NCI-H446 (cell line): ENCODE results near the gene GLT8D2.
"Not testable (repeated sequence)": the region's sequence is repeated elsewhere in the genome, so short reads cannot be mapped to it uniquely, and the experiment has no call there.

Source experiments
- DNase-seq, 2 experiments: peaks; one replicate each; lab custom pipeline; 2025; lab: John Stamatoyannopoulos, UW

GLT8D2 gene

DNA sequence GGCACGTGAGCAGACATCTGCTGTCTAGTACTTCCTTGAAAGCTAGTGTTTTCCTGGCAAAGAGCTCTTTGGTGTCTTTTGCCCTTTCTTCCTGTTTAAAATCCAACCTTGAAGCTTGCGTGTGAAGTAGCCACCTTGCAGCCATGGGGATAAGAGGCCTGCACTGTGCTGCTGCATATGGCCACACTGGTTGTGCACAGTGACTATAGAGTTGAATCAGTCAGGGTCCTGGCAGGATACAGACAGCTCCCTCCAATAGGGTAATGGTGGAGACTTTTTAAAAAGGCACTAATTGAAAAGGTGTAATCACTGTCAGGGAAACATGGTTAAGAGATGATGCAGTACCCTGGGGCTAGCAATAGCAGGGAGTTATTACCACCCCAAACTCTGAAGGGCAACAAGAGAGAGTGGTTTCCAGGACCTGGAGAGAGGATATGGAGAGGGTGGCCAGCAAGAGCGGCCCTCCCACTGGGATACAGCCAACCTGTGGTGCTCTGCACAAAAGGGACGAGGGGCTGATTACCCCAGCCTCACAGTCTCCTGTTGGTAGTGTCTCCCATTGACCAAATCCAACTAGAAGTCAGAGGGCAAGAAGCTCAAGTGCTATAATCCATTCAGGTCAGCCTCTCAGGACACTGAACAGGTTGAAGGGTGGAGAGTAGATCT lies 4.8 kb upstream of the GLT8D2 start:
- no peak for DNase-seq

DNA sequence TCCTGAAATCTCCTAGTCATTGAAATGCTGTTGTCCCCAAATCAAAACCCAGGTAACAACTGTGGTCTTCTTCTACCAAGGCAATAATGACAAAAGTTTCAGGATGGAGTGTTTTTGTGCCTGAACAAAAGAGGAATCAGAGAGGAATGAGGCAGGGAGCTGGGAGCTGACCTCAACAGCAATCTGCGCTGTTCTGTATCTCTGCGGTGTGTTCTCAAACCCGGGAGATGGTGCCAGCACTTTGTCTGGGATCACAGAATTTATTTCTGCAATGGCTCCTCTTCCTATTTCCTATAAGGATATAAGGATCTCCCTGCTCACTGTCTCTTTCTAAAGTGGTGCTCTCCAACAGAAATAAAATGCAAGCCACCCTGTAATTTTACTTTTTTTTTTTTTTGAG lies 449 bp upstream of the GLT8D2 start:
- DNase-seq = no peak

DNA sequence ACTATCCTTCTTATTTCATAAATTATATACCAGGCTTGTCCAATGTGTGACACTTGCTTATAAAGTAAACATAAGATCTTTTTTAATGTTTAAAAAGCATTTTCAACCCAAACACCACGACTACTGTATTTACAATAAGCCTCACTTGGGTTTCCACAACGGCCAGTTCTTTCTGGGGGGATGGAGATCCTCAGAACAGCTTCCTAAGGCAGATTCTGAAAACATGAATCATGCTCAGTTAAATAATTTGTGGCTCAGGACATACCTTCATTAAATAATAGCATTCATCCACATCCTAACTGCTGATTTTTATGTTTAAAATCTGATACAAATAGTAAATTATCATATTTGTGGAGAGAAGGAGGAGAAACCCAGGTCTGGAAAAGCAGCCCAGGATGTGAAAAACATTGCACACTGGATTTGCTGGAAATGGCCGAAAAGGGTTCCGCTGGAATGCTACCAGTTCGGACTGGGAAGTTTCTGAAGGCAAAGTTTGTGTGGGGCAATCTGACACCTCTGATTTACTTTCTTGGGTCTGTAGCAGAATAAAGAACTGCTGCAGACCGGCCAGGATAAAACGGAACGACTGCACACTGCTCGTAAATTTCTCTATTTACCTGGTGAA lies 597 bp downstream of the GLT8D2 start:
- DNase-seq = no peak

DNA sequence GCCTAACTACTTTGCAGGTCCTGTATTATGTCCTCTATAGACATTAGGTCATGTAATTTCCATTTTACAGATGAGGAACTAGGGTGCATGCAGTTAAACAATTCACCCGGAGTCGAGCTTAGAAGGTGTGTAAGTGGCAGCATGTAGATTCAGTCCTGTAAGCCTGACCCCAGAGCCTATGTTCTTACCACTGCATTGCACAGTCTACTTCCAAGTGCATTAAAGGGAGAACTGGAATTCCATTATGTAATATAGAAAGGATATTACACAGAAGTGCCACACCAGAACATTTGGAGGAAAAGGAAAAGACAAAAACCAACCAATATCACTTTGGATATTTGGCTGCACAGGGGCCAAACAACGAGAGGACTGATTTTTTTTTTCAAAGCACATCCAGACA lies 1.2 kb downstream of the GLT8D2 start:
- no peak for DNase-seq

DNA sequence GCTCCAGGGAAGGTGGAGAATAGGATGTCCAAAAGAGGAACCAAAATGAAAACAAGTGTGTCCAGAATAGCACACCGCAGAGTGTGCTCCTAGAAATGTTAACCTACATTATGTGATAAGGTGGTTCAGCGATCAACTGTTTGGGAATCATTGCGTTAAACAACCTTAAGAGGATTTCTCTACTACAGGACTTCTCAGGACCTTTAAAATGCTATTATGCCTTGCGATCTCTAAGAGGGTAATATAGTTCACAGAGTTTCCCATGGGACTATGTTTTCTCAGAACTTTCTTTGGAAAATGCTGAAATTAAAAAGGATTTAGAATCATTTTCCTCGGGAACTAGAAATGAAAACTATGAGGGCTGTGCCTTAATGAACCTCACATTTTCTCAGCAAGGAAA lies 1.8 kb downstream of the GLT8D2 start:
- no peak for DNase-seq

DNA sequence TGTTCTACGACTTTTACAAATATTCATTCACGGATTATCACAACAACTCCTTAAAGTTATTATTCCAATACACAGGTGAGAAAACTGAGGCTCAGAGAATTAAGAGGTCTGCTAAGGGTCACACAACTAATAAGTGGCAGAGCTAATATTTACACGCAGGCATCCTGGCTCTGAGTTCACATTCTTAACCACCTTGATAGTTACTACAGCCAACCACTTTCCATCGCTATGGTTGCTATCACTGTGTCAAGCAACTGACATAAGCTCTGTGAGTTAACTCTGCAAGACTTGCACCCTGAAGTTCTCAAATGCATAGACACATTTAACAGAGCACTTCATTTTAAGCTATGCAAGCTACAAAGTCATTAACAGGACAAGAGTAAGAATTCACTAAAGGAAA lies 3.7 kb downstream of the GLT8D2 start:
- DNase-seq = no peak

DNA sequence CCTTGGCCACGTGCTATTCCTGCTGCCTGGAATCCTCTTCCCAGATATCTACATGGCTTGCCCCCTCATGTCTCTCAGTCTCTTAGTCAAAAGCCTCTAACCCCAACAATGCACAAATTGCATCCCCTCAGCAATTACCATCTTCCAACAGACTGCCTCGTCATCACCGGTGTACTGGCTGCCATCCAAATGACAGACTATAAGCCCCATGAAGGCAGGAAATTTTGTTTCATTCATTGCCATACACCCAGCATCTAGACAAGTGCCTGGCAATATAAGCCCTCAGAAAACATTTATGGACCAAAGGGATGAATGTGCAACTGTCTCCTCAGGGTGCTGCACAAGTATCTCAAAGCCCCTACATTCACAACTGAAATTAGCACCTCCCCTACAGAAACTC lies 5.8 kb downstream of the GLT8D2 start:
- DNase-seq = no peak

DNA sequence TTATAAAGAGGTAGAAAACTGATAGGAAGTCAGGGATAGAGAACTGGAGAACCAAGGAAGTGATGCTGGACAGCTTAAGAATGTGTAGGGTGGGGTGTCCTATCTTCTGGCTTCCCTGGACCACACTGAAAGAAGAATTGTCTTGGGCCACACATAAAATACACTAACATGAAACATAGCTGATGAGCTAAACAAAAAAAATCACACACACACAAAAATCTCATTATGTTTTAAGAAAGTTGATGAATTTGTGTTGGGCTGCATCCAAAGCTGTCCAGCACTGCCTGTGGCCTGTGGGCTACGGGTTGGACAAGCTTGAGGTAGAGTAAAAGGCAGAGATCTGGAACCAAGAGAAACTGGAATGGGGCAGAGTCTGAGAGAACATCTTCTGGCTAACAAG lies 7.4 kb downstream of the GLT8D2 start:
- no peak for DNase-seq

DNA sequence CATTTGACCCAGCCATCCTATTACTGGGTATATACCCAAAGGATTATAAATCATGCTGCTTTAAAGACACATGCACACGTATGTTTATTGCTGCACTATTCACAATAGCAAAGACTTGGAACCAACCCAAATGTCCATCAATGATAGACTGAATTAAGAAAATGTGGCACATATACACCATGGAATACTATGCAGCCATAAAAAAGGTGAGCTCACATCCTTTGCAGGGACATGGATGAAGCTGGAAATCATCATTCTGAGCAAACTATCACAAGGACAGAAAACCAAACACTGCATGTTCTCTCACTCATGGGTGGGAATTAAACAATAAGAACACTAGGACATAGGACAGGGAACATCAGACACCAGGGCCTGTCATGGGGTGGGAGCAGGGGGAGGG lies 10.2 kb downstream of the GLT8D2 start:
- DNase-seq = not testable (repeated sequence)

DNA sequence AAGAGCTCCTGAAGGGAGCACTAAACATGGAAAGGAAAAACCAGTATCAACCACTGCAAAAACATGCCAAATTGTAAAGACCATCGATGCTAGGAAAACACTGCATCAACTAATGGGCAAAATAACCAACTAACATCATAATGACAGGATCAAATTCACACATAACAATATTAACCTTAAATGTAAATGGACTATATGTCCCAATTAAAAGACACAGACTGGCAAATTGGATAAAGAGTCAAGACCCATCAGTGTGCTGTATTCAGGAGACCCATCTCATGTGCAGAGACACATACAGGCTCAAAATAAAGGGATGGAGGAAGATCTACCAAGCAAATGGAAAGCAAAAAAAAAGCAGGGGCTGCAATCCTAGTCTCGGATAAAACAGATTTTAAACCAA lies 13.8 kb downstream of the GLT8D2 start:
- not testable (repeated sequence) for DNase-seq

DNA sequence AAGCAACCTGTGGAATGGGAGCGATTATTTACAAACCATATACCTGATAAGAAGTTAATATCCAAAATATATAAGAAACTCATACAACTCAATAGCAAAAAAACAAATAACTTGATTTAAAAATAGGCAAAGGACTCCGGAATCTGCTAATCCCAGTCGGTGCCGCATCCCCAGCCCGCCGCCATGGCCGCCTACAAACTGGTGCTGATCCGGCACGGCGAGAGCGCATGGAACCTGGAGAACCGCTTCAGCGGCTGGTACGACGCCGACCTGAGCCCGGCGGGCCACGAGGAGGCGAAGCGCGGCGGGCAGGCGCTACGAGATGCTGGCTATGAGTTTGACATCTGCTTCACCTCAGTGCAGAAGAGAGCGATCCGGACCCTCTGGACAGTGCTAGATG lies 19.4 kb downstream of the GLT8D2 start:
- DNase-seq = not testable (repeated sequence)

DNA sequence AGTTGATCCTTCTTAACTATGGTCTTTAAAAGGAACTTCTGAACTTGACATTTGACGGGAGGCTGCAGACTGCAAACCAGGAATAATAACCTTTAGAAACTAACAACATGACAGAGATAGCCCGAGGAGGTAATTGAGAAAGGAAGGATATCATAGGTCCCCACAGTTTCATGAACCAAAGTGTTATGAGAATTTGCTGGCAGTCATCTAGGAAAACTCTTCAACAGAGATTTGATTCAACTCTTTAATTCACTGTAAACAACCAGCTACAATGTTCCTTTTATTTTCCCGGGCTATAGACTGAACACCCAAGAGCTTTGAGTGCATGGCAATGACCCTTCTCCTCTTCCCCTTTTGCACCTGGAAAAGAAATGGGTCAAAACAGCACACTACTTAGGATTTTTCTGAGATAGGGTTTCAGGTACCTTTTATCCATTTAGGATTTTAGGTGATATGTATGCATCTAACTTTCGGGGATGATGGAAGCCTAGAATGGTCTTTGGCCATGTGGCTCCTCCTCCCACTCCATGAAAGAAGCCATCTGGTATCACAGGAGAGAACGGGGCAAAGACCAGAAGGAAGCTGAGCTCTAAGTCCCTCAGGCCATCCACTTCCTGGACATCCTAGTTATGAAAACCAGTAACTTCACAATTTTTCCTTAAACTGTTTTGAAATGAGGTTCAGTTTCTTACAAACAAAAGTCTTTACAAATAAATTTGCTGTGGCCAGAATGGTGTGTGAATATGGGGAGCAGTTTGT lies 23.0 kb downstream of the GLT8D2 start:
- DNase-seq = no peak

DNA sequence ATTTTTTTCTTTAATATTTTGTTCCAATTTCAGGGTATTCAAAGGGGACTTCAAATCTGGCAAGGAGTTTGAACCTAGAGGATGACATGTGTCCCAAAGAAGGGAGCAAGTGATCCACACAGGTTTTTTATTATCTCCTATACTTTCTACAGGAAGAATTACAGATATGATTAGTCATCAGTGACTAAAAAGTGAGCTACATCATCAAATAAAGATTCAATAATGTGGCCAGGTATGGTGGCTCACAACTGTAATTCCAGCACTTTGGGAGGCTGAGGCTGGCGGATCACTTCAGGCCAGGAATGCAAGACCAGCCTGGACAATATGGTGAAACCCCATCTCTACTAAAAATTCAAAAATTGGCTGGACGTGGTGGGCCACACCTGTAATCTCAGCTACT lies 24.2 kb downstream of the GLT8D2 start:
- no peak for DNase-seq

DNA sequence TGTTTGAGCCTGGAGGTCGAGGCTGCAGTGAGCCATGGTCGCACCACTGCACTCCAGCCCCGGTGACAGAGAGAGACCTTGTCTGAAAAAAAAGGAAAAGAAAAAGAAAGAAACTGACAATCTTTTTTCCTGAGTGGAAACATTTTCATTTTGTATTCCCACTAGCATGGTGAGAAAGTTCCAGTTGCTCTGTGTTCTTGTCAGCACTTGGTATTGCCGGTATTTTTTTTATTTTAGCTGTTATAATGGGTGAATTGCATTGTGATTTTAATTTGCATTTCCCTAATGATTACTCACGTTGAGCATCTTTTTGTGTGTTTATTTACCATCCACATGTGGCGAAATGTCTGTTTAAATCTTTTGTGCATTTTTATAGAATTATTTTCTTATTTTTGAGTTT lies 25.6 kb downstream of the GLT8D2 start:
- no peak for DNase-seq

DNA sequence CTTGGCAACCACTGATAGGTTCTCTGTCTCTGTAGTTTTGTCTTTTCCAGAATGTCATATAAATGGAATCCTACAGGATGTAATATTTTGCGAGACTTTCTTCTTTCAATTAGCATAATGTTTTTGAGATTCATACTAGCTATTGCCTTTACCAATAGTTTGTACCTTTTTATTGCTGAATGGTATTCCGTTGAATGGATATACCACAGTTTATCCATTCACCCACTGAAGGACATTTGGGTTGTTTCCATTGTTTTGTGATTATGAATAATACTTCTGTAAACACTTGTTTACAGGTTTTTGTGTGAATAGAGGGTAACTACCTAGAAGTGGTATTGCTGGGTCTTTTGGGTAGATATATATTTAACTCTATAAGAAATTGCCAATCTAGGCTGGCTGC lies 26.3 kb downstream of the GLT8D2 start:
- DNase-seq = no peak

DNA sequence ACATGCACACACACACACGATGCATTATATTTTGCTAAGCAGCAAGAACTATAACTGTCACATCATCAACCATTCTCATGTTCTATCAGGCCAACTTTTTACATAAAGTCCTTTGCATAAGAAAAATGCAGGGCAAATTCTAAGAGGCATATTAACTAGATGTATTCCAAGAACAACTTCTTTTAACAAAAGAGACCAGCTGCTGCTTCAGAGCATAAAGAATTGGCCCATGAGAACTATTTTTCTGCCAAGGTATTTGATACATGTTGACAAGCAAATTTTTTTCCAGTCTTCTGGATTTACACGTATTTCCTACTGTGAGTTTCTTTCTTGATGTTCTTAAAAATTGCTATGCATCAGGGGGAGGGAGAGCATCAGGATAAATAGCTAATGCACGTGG lies 27.2 kb downstream of the GLT8D2 start:
- DNase-seq = peak in 1 of 2 experiments; percentile 61

DNA sequence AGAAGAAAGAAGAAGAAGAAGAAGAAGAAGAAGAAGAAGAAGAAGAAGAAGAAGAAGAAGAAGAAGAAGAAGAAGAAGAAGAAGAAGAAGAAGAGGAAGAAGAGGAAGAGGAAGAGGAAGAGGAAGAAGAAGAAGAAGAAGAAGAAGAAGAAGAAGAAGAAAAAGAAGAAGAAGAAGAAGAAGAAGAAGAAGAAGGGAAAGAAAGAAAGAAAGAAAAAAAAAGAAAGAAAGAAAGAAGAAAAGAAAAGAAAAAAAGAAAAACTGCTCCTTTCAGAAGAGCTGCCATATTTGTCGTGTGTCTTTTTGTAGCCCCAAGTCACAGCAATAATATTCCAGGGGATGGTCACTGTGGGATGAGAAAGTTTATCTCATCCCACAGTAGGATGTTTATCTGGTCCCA lies 28.1 kb downstream of the GLT8D2 start:
- DNase-seq = not testable (repeated sequence)

DNA sequence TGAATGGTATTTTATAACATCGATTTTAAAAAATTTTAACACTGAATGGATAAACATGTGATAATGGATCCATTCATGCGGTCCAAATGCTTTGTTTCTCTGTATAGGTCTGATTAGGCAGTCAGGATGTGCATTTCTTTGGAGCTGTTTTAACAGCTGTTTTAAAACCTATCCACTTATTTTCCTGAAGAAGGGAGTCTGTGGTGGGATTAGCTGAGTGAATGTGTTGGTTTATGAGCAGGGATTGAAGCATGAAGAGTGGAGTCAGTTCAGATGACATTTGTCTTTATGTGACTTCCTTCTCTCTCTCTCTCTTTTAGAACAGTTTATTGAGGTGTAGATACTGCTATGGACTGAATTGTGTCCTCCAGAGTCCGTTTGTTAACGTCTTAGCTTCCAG lies 37.7 kb downstream of the GLT8D2 start:
- no peak for DNase-seq

DNA sequence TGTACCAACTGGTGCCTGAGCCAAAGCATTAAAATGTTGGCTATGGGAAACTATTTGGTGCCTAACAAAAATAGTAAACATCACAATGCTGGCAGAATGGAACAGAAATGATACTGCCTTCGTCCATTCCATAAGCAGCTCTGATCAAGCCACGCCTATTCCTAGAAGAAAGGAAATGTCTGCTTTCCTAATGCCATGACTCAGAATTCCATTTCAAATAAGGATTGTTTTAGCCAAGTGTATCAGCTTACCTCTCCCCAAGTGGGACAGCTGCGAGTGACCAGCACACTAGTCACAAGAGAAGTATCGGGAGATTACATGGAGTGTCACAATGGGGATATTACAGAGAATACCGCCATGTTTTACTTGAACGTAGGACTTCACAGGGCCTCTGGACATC lies 38.7 kb downstream of the GLT8D2 start:
- DNase-seq = no peak

DNA sequence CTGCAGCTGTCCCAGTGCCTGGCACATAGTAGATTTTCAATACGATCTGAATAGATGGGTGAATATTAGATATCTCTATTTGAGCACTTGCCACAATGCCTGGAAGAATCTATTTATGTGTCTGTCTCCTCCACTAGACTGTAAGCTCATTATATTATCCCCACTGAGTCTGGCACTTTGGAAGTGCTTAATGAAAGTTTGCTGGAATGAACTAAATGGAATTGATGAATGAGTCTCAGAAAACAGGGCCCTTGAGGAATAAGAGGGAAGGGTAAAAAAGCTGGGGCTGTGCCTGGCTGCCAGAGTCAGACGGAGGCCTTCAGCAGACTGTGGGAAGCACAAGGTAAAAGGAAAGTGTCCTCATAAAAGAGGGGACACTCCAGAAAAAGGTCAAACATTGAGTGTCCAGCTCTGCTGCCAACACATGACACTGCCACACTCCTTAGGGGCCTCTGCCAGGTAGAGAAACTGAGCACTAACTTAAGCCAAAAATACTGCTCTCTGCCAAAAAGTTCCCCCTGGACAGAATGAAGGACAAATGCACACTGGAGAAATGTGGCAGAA lies 39.3 kb downstream of the GLT8D2 start:
- DNase-seq = no peak

DNA sequence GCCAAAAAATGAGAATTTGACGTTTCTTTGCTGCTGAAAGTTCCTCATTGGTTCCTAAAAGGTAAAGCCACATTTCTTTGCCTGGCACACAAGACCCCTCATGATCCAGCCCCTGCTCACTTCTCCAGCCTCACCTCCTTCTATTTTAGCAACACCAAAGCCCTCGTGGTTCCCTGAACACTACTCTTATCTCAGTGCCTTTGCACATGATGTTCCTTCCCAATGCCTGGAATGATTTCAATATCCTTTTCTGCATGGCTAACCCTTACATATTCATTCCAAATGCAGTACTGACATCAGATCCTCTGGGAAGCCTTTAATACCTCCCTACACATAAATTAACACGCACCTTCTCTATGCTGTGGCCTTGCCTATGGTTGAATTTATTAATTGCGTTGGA lies 39.9 kb downstream of the GLT8D2 start:
- DNase-seq = no peak

DNA sequence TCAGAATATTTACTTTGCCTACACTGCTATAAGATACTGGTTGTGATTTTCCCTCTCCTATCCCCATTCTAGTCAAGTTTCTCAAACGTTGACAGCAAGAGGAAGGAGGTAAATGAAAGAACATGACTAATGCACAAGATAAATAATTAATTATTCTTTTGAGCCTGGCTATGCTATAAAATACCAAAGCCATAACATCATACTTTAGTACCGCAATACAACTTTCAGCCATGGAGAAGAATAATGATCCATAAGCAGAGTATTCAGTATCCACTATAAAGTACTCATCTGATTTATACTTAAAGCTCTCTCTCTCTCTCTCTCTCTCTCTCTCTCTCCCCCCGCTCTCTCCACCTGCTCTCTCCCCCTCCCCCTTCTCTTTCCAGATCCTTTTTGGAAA lies 43.1 kb downstream of the GLT8D2 start:
- no peak for DNase-seq

DNA sequence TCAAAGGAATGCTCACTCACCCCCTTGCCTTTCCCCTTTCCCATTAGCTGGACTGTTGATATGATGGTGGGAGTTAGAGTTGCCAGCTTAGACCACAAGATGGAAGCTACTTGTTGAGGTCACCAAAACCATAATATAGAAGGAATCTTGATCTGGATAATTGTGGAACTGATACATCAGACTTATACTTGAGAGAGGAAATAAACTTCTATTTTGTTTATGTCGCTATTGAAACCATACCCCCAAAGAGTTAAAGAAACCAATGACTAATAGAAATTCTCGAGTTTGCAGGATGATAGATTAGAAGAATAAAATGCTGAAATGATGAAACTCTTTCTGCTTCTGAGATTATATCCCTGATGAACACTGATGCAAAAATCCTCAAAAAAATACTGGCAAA lies 46.4 kb downstream of the GLT8D2 start:
- no peak for DNase-seq
